ENCODE measurements around the gene SNAPIN. TPM values are rescaled to one million over a fixed set of nuclear protein-coding genes. Genes with fewer than 3 reads are reported as not detected.
A peak's percentile ranks its signal among the peaks of the same experiment; 100 is the strongest.

The SNAPIN gene
- total and polyA plus RNA-seq, 8 donors = 7.5 to 27.3 (median 12.5) TPM

DNA sequence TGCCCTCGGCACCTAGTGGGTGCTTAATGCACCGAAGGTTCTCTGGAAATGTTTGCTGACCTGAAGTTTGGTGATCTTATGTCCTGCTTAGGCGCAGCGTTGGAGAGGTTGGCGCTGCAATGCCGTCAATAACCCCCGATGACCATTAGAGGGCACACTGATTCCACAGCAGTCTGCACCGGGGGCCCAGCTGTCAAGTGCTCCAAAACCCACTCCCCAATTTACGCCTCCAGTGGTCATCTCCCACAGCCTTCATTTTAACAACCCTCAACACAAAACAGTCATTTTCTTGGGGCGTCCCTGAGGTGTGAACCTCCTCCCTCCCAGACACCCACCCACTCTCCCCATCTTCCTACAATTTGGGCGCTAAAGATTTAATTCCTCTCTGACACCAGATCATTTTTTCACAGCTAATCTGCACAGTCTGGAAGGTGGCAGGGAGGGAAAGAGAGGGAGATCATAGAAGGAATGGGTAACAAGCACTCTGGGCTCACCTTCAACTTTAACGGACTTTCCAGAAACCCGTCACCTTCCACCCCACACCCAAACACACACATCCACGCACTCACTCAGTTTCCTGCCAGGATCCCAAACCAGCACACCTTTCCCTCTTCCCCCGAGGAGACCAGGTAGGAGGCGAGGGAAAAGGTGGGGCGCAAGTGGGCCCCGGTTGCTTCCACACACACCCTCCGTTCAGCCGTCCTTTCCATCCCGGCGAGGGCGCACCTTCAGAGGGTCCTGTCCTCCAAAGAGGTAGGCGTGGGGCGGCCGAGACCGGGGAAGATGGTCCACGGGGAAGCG lies 19.4 kb downstream of the SNAPIN start:
- intact Hi-C loops (cut with DNase I) = loop anchor here in 1 of 3 donors (2.0 kb wide), 1 partner anchor 71 kb away; no protein-coding TSS in a partner anchor
- Histone ChIP-seq H3K27ac (no peak overlapping the region), H3K36me3 (no peaks in the 10 kb centered on the region), H3K4me1 (peaks cover 0 to 11% (median 5%) of the 10 kb centered on the region in 3 donors), H3K27me3 (no peaks in the 10 kb centered on the region), H3K4me3 (peak overlapping the region in 3 of 4 donors; percentile 6 to 56 (median 36)), H3K9me3 (no peaks in the 10 kb centered on the region)
- FAIRE-seq = no peak
- peak; percentile 64 to 88 (median 79) for TF ChIP-seq CTCF (IDR thresholded peaks at IDR 0.05)
- 4% methylated on average over 29 of the region's 29 CpGs for WGBS, 2 donors
- DNase-seq = peak in 3 of 6 donors; percentile 32 to 62 (median 51)
- peak; percentile 61 to 87 (median 82) for ATAC-seq

GRCh38 chr1:153678519-153679336 lies 20.2 kb downstream of the SNAPIN start, which contains the start of gene NPR1:
NPR1 (plus strand) TSS chr1:153678688; CDS start chr1:153679109, 421 bp downstream.
- no peak for FAIRE-seq
- H3K27ac ChIP-seq = no peak within 1 kb of the TSS

DNA sequence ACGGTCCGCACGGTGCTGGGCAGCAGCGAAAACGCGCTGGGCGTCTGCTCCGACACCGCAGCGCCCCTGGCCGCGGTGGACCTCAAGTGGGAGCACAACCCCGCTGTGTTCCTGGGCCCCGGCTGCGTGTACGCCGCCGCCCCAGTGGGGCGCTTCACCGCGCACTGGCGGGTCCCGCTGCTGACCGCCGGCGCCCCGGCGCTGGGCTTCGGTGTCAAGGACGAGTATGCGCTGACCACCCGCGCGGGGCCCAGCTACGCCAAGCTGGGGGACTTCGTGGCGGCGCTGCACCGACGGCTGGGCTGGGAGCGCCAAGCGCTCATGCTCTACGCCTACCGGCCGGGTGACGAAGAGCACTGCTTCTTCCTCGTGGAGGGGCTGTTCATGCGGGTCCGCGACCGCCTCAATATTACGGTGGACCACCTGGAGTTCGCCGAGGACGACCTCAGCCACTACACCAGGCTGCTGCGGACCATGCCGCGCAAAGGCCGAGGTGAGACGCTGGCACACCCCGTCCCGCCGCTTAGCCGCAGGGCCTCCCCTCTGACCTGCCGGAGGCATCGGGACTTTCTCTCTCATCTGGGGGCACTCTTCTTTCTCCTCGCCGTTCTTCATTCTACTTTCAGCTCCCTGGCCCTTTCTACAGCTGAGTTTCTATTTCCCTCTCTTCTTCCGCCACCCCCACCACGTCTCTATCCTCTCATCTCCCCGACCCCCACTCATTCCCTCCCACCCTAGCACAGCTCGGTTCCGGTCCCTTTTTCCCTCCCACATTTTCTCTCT lies 21.0 kb downstream of the SNAPIN start:
- DNase-seq = peak in 3 of 6 donors; percentile 21 to 71 (median 68)

More at GRCh38 chr1:153678519-153679336, 20.2 kb downstream of the SNAPIN start, which contains the start of gene NPR1:
- peak; percentile 61 to 79 (median 75) for ATAC-seq
- Histone ChIP-seq H3K4me3 (peak within 1 kb of the TSS; percentile 6 to 56 (median 31)), H3K36me3 (no peaks in the 10 kb centered on the region), H3K27me3 (no peaks in the 10 kb centered on the region), H3K4me1 (peaks cover 0 to 11% (median 5%) of the 10 kb centered on the region in 3 donors), H3K9me3 (no peaks in the 10 kb centered on the region)
- intact Hi-C loops (cut with DNase I) = loop anchor here in 1 of 3 donors (2.0 kb wide), 1 partner anchor 70 kb away; no protein-coding TSS in a partner anchor
- DNase-seq = peak in 4 of 6 donors; percentile 29 to 81 (median 57)
- TF ChIP-seq CTCF (IDR thresholded peaks at IDR 0.05) = no peak
- WGBS, 2 donors = 0 to 2% methylated on average over 70 to 78 of the region's 78 CpGs

More for the DNA sequence above, 21.0 kb downstream of the SNAPIN start:
- peak in 1 of 4 donors; percentile 12 for TF ChIP-seq CTCF (IDR thresholded peaks at IDR 0.05)
- H3K36me3 ChIP-seq = no peaks in the 10 kb centered on the region
- FAIRE-seq = no peak
- WGBS, 2 donors = 7 to 10% methylated on average over 66 to 73 of the region's 73 CpGs
- H3K4me3 ChIP-seq = peak overlapping the region; percentile 6 to 56 (median 31)
- intact Hi-C loops (cut with DNase I) = loop anchor here in 2 of 3 donors (2.0 to 5.0 kb wide), 2 partner anchors 63 to 69 kb away; no protein-coding TSS in a partner anchor
- H3K4me1 ChIP-seq = peaks cover 0 to 11% (median 5%) of the 10 kb centered on the region in 3 donors
- H3K27me3 ChIP-seq = no peaks in the 10 kb centered on the region
- ATAC-seq = peak; percentile 31 to 61 (median 34)
- H3K27ac ChIP-seq = no peak overlapping the region
- no peaks in the 10 kb centered on the region for H3K9me3 ChIP-seq

Measured in pancreas (tissue), 10 donors.